Liver (tissue), 3 donors: ENCODE measurements around the gene COL4A1.

Source experiments
- ATF3 ChIP-seq: IDR thresholded peaks from 2 replicates; pipeline ENCODE4 v1.6.1; 2016; ENCODE audit warnings: antibody characterized with exemption
- CTCF ChIP-seq: fragments of 150-350 bp; IDR thresholded peaks from 2 replicates; pipeline ENCODE4 v1.5.1; 2017; ENCODE audit warnings: improper control_type of control experiment, low read depth, low read length; ENCODE audit not compliant: missing input control
- EGR1 ChIP-seq, 2 donors: IDR thresholded peaks; 2 replicates each; pipeline ENCODE4 v1.6.1; 2016 to 2018; ENCODE audit warnings: antibody characterized with exemption in 2 of 2, low read depth in 2 of 2
- SP1 ChIP-seq: IDR thresholded peaks from 2 replicates; pipeline ENCODE4 v1.6.1; 2018; ENCODE audit warnings: antibody characterized with exemption, mild to moderate bottlenecking
- YY1 ChIP-seq: IDR thresholded peaks from 2 replicates; pipeline ENCODE4 v1.6.1; 2016; ENCODE audit warnings: antibody characterized with exemption, mild to moderate bottlenecking
- donor health status: healthy.
- donor health status: healthy.

- TF ChIP-seq CTCF = no peak
- no peak for TF ChIP-seq YY1
- no peak for TF ChIP-seq ATF3
- TF ChIP-seq SP1 = no peak
- no peak for TF ChIP-seq EGR1 (IDR thresholded peaks at IDR 0.05; ENCODE audit: low read depth in 2 of 2)
These were observed 13.9 kb downstream of the COL4A1 start for GRCh38 chr13:110293037-110293436.
